Duodenal mucosa (tissue), 2 donors: ENCODE data around the gene PCDHA8.
"Not testable (repeated sequence)": the region's sequence is repeated elsewhere in the genome, so short reads cannot be mapped to it uniquely, and the experiment has no call there.

ENCODE experiments used
- H3K27ac ChIP-seq: one replicate; pipeline ENCODE4 v1.7.0; 2013; ENCODE audit warnings: low read depth, low read length
- H3K27me3 ChIP-seq, 2 donors: one replicate each; pipeline ENCODE4 v1.7.0; 2013; ENCODE audit warnings: low read length in 2 of 2, control low read depth in 1 of 2; ENCODE audit not compliant: insufficient read depth in 2 of 2, control insufficient read depth in 1 of 2
- H3K36me3 ChIP-seq, 2 donors: one replicate each; pipeline ENCODE4 v1.7.0; 2013; ENCODE audit warnings: low read length in 2 of 2, control low read depth in 1 of 2; ENCODE audit not compliant: insufficient read depth in 2 of 2, control insufficient read depth in 1 of 2
- H3K4me1 ChIP-seq, 2 donors: one replicate each; pipeline ENCODE4 v1.7.0; 2013; ENCODE audit warnings: low read length in 2 of 2, control low read depth in 1 of 2; ENCODE audit not compliant: insufficient read depth in 2 of 2, control insufficient read depth in 1 of 2
- H3K4me3 ChIP-seq, 2 donors: one replicate each; pipeline ENCODE4 v1.7.0; 2013; ENCODE audit warnings: low read length in 2 of 2, low read depth in 1 of 2
- H3K9ac ChIP-seq, 2 donors: one replicate each; pipeline ENCODE4 v1.7.0; 2013; ENCODE audit warnings: low read length in 2 of 2, low read depth in 1 of 2
- H3K9me3 ChIP-seq, 2 donors: one replicate each; pipeline ENCODE4 v1.7.0; 2013; ENCODE audit warnings: low read length in 2 of 2, control low read depth in 1 of 2; ENCODE audit not compliant: control insufficient read depth in 1 of 2

The PCDHA8 gene

GRCh38 chr5:140876541-140877261 lies 35.7 kb downstream of the PCDHA8 start:
- not testable (repeated sequence) for H3K9ac ChIP-seq, H3K4me3 ChIP-seq, H3K27ac ChIP-seq, H3K36me3 ChIP-seq, H3K27me3 ChIP-seq, H3K4me1 ChIP-seq
- H3K9me3 ChIP-seq = peaks cover 8 to 17% of the 10 kb centered on the region in 2 donors

DNA sequence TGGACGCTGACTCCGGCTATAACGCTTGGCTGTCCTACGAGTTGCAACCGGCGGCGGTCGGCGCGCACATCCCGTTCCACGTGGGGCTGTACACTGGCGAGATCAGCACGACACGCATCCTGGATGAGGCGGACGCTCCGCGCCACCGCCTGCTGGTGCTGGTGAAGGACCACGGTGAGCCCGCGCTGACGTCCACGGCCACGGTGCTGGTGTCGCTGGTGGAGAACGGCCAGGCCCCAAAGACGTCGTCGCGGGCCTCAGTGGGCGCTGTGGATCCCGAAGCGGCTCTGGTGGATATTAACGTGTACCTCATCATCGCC lies 36.2 kb downstream of the PCDHA8 start:
- Histone ChIP-seq H3K27me3 (no peaks in the 10 kb centered on the region), H3K4me1 (no peaks in the 10 kb centered on the region), H3K27ac (no peak overlapping the region), H3K4me3 (no peak overlapping the region), H3K36me3 (no peaks in the 10 kb centered on the region), H3K9me3 (peaks cover 8 to 22% of the 10 kb centered on the region in 2 donors), H3K9ac (no peak overlapping the region)

DNA sequence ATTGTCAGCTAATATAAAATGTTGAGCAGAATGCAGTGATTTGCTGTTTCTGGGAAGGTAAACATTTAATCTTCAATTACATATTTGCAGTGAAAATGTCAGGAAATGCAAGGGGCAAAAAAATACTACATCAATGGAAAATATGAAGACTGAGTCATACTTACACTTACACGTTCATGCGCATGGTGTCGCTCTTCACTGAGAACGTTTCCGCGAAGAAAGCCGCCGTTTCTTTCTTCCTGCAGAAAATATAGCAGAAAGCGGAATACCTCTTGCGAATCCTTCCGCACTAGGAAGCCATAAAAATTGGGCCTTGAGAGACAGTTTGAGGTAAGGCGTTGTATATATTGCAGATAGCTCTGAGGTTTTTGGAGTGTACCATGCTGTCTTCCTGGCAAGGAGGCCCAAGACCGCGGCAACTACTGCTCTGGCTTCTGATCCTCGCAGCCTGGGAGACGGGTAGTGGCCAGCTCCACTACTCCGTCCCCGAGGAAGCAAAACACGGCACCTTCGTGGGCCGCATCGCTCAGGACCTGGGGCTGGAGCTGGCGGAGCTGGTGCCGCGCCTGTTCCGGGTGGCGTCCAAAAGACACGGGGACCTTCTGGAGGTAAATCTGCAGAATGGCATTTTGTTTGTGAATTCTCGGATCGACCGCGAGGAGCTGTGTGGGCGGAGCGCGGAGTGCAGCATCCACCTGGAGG lies 41.1 kb downstream of the PCDHA8 start, which contains the start of gene PCDHA13:
Gene PCDHA13 (plus strand): TSS at position 236 of the 702 bp plus-strand sequence. CDS start 145 bp downstream, at position 381.
- Histone ChIP-seq H3K27me3 (no peaks in the 10 kb centered on the region), H3K4me1 (no peaks in the 10 kb centered on the region), H3K9me3 (peaks cover 16 to 32% of the 10 kb centered on the region in 2 donors), H3K36me3 (no peaks in the 10 kb centered on the region), H3K9ac (no peak within 1 kb of the TSS), H3K4me3 (peak within 1 kb of the TSS in 1 of 2 donors; percentile 33), H3K27ac (no peak within 1 kb of the TSS)

DNA sequence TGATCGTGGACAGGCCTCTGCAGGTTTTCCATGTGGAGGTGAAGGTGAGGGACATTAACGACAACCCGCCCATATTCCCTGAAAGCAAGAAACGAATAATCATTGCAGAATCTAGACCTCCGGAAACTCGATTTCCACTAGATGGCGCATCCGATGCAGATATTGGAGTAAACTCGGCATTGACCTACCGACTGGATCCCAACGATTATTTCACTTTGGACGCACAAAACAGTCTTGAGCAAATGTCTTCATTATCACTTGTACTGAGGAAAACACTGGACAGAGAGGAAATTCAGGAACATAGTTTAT lies 41.6 kb downstream of the PCDHA8 start:
- no peak overlapping the region for H3K9ac ChIP-seq
- no peaks in the 10 kb centered on the region for H3K27me3 ChIP-seq
- H3K4me3 ChIP-seq = no peak overlapping the region
- peaks cover 16 to 28% of the 10 kb centered on the region in 2 donors for H3K9me3 ChIP-seq
- no peaks in the 10 kb centered on the region for H3K4me1 ChIP-seq
- no peak overlapping the region for H3K27ac ChIP-seq
- no peaks in the 10 kb centered on the region for H3K36me3 ChIP-seq

DNA sequence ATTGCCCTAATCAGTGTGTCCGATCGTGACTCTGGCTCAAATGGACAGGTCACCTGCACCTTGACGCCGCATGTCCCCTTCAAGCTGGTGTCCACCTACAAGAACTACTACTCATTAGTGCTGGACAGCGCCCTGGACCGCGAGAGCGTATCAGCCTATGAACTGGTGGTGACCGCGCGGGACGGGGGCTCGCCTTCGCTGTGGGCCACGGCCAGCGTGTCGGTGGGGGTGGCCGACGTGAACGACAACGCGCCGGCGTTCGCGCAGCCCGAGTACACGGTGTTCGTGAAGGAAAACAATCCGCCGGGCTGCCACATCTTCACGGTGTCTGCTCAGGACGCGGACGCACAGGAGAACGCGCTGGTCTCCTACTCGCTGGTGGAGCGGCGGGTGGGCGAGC lies 42.4 kb downstream of the PCDHA8 start:
- Histone ChIP-seq H3K27me3 (no peaks in the 10 kb centered on the region), H3K4me1 (no peaks in the 10 kb centered on the region), H3K9ac (no peak overlapping the region), H3K27ac (no peak overlapping the region), H3K36me3 (no peaks in the 10 kb centered on the region), H3K9me3 (peaks cover 16 to 30% of the 10 kb centered on the region in 2 donors), H3K4me3 (no peak overlapping the region)

- no peaks in the 10 kb centered on the region for H3K4me1 ChIP-seq
- no peaks in the 10 kb centered on the region for H3K27me3 ChIP-seq
- no peaks in the 10 kb centered on the region for H3K36me3 ChIP-seq
- H3K27ac ChIP-seq = no peak overlapping the region
- peaks cover 16 to 30% of the 10 kb centered on the region in 2 donors for H3K9me3 ChIP-seq
- H3K9ac ChIP-seq = no peak overlapping the region
- no peak overlapping the region for H3K4me3 ChIP-seq
These were observed 43.1 kb downstream of the PCDHA8 start for GRCh38 chr5:140883927-140884697.
